Measurements from ENCODE around the gene ITPR1. TPM values are rescaled to one million over a fixed set of nuclear protein-coding genes. Genes with fewer than 3 reads are reported as not detected.

Gene ITPR1
- polyA plus RNA-seq, 1 donor from 2014 or later, result 38.3 TPM

GRCh38 chr3:4573153-4573552 is 80.0 kb downstream of the ITPR1 start:
- Mint-ChIP-seq H3K4me1 (peaks cover 43 to 63% (median 45%) of the 10 kb centered on the region in 3 donors), H3K27me3 (no peaks in the 10 kb centered on the region), H3K4me3 (no peak overlapping the region), H3K36me3 (no peaks in the 10 kb centered on the region), H3K27ac (no peak overlapping the region), H3K9me3 (no peaks in the 10 kb centered on the region)

DNA sequence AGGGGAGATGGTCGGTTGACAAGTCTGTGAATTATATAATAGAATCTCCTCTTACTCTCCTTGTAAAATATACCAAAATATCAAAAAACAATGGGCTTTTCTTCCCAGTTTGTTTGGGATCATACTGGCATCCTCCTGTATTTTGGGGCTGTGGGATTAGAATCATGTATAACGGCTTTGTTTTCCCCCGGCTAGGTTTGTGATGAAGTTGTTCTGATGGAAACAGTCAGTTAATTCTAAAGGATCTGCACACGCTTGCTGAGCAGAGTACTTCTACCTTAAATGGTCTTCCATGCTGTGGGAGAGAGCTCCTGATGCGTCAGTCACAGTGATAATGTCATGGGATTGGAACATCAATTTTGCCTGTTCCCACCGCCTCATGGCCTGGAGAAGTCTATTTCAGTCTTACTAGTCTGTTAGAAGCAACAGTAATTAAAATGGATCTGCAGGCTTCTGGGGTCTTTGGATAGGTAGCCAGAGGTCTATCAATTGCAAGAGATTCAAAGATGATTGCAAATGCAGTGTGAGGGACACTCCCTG is 81.3 kb downstream of the ITPR1 start:
- H3K4me3 Mint-ChIP-seq, result no peak overlapping the region
- H3K27ac Mint-ChIP-seq, result no peak overlapping the region
- no peaks in the 10 kb centered on the region for H3K27me3 Mint-ChIP-seq
- H3K36me3 Mint-ChIP-seq, result no peaks in the 10 kb centered on the region
- peaks cover 33 to 60% (median 43%) of the 10 kb centered on the region in 3 donors for H3K4me1 Mint-ChIP-seq
- H3K9me3 Mint-ChIP-seq, result no peaks in the 10 kb centered on the region

GRCh38 chr3:4575381-4575780 is 82.2 kb downstream of the ITPR1 start:
- peak overlapping the region in 1 of 4 donors; percentile 47 for H3K4me3 Mint-ChIP-seq
- no peaks in the 10 kb centered on the region for H3K27me3 Mint-ChIP-seq
- no peaks in the 10 kb centered on the region for H3K36me3 Mint-ChIP-seq
- peak overlapping the region in 1 of 3 donors; percentile 5 for H3K27ac Mint-ChIP-seq
- peaks cover 30 to 65% (median 41%) of the 10 kb centered on the region in 3 donors for H3K4me1 Mint-ChIP-seq
- H3K9me3 Mint-ChIP-seq, result no peaks in the 10 kb centered on the region

- Mint-ChIP-seq H3K36me3 (no peaks in the 10 kb centered on the region), H3K4me3 (no peak overlapping the region), H3K9me3 (no peaks in the 10 kb centered on the region), H3K27me3 (no peaks in the 10 kb centered on the region), H3K27ac (no peak overlapping the region), H3K4me1 (peaks cover 30 to 73% (median 56%) of the 10 kb centered on the region in 3 donors)
Measured at GRCh38 chr3:4577721-4578120, 84.6 kb downstream of the ITPR1 start.

GRCh38 chr3:4580346-4581123 is 87.4 kb downstream of the ITPR1 start:
- Mint-ChIP-seq H3K27me3 (no peaks in the 10 kb centered on the region), H3K9me3 (no peaks in the 10 kb centered on the region), H3K27ac (peak overlapping the region in 1 of 3 donors; percentile 34), H3K4me1 (peaks cover 40 to 71% (median 59%) of the 10 kb centered on the region in 3 donors), H3K36me3 (no peaks in the 10 kb centered on the region), H3K4me3 (peak overlapping the region in 1 of 4 donors; percentile 19)

- Mint-ChIP-seq H3K4me1 (peaks cover 37 to 71% (median 56%) of the 10 kb centered on the region in 3 donors), H3K4me3 (peak overlapping the region in 2 of 4 donors; percentile 19 to 34), H3K36me3 (no peaks in the 10 kb centered on the region), H3K9me3 (no peaks in the 10 kb centered on the region), H3K27ac (peak overlapping the region in 1 of 3 donors; percentile 34), H3K27me3 (no peaks in the 10 kb centered on the region)
Measured at GRCh38 chr3:4581124-4581424, 87.9 kb downstream of the ITPR1 start.

GRCh38 chr3:4581498-4581897 is 88.3 kb downstream of the ITPR1 start:
- no peaks in the 10 kb centered on the region for H3K9me3 Mint-ChIP-seq
- H3K4me3 Mint-ChIP-seq, result no peak overlapping the region
- H3K27me3 Mint-ChIP-seq, result no peaks in the 10 kb centered on the region
- H3K4me1 Mint-ChIP-seq, result peaks cover 34 to 71% (median 51%) of the 10 kb centered on the region in 3 donors
- peak overlapping the region in 1 of 3 donors; percentile 67 for H3K27ac Mint-ChIP-seq
- no peaks in the 10 kb centered on the region for H3K36me3 Mint-ChIP-seq

DNA sequence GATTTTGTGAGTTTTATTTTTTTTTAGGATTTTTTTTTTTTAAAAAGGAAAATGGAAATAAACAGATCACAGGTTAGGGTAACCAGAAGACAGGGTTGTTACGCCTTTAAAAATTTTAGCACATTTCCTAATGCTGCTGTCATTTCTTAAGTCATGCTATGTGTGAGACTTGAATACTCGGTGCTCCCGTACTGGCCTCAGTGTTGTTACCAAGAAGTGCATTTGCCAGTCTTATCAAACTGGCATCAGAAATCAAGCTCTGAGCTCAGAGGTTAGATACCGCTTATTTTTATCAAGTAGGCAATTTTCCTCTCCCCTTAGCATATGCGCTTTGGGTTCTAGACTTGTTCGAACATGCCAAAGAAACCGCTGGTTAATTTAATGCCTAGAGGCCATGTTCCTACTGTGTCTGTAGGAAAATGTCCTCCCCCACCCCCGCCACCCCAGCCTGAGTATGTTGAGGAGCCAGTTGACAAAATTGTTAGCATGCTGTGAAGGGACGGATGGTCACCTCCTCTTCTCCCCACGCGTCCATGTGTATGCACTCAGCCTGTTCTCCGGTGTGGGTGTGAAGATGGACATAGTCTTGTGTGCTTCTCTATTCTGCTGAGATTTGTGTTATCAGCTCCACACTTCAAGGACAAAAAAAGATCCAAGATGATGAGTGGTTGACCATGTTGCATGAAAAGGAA is 88.9 kb downstream of the ITPR1 start:
- H3K4me1 Mint-ChIP-seq, result peaks cover 38 to 74% (median 51%) of the 10 kb centered on the region in 3 donors
- H3K27me3 Mint-ChIP-seq, result no peaks in the 10 kb centered on the region
- H3K36me3 Mint-ChIP-seq, result no peaks in the 10 kb centered on the region
- H3K4me3 Mint-ChIP-seq, result peak overlapping the region in 1 of 4 donors; percentile 7
- H3K27ac Mint-ChIP-seq, result peak overlapping the region in 1 of 3 donors; percentile 83
- no peaks in the 10 kb centered on the region for H3K9me3 Mint-ChIP-seq

DNA sequence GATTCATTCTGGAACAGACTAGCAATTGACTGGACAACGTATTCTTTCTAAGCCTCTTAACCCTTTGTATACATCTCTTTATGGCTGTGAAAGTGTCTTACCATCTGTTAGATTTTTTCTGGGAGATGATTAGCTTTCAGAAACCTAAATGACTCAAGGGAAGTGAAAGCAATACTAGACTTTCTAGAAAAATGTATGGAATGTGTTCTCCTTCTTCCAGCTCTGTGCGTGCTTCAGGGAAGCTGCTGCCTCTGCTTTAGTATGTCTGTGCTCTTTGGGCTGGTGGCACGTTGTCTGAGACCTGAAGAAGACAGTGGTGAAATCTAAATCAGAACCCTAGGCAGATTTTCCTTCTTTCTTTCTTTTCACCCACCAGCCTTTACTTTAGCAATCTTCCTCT is 89.5 kb downstream of the ITPR1 start:
- H3K27me3 Mint-ChIP-seq, result no peaks in the 10 kb centered on the region
- no peaks in the 10 kb centered on the region for H3K9me3 Mint-ChIP-seq
- peak overlapping the region in 1 of 4 donors; percentile 33 for H3K4me3 Mint-ChIP-seq
- no peaks in the 10 kb centered on the region for H3K36me3 Mint-ChIP-seq
- peak overlapping the region in 2 of 3 donors; percentile 18 to 83 for H3K27ac Mint-ChIP-seq
- H3K4me1 Mint-ChIP-seq, result peaks cover 42 to 73% (median 55%) of the 10 kb centered on the region in 3 donors

DNA sequence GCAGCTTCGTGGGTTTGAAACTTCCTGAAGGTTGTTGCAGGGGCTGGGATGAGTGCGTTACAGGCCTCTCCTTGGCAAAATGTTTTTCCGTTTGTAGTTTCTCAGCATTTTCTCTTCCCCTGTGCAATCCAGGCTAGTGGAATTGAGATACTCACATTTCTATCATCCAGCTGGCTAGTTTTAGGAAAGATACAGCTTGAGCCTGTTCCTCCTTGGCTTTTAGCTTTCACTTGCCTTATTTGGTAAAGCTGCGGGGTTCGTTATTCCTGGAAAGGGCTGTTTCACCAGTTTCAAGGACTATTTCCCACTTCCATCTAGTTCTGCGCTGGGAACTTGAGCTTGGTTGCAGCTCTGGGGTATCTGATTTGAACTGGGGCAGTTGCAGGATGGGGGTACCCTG is 90.3 kb downstream of the ITPR1 start:
- Mint-ChIP-seq H3K27me3 (no peaks in the 10 kb centered on the region), H3K36me3 (no peaks in the 10 kb centered on the region), H3K27ac (peak overlapping the region in 1 of 3 donors; percentile 75), H3K4me1 (peaks cover 49 to 74% (median 57%) of the 10 kb centered on the region in 3 donors), H3K9me3 (no peaks in the 10 kb centered on the region), H3K4me3 (no peak overlapping the region)

DNA sequence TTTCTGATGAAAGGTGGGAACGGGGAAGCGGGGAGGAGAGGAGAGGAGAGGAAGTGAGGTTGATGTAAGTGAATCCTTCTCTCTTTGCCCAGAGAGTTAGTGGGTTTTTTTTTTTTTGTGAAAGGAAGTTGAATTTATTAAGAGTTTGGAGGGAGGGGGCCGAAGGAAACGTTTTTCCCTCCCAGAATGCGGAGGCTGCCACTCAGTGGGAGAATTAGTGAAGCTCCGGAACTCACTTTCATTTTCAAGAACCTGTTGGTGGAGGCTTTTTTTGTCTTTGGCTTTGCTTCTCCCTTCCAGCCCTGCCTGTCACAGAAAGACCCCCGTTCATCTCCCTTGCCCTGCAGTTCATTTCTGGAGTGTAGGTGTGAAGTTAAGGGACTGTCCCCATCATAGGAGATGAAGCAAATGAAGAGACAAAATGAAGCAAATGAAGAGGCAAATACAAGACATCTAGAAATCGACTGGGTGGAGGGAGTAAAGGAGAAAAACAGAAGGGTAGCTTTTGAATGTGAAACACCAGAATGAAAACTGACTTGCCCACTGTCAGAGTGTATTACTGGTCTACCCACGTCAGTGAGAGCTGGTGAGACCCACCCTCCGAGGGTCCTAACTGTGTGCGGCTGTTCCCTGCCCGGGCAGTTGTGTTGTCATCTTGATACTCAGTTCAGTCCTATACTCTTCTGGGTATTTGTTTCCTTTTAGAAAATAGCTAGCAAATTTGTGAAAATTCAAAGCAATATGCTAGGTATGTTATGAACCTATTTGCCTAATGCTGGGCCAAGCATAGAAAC is 91.5 kb downstream of the ITPR1 start:
- Mint-ChIP-seq H3K27ac (peak overlapping the region; percentile 4 to 76 (median 59)), H3K9me3 (no peaks in the 10 kb centered on the region), H3K36me3 (no peaks in the 10 kb centered on the region), H3K4me1 (peaks cover 58 to 79% (median 67%) of the 10 kb centered on the region in 3 donors), H3K4me3 (peak overlapping the region; percentile 0 to 86 (median 76)), H3K27me3 (no peaks in the 10 kb centered on the region)

DNA sequence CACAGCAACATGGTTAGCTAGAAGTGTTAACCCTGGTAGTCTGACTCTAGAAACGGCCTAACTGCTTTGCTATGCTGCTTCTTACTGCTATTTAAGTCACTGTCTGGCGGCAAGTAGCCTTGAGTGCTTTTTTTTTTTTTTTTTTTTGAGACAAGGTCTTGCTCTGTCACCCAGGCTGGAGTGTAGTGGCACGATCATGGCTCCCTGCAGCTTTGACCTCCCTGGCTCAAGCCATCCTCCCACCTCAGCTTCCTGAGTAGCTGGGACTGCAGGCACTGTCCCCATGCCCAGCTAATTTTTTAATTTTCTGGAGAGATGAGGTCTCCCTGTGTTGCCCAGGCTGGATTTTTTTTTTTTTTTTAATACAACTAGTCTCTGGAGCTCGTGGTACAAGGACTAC is 93.2 kb downstream of the ITPR1 start:
- H3K27me3 Mint-ChIP-seq, result no peaks in the 10 kb centered on the region
- peak overlapping the region in 1 of 4 donors; percentile 29 for H3K4me3 Mint-ChIP-seq

DNA sequence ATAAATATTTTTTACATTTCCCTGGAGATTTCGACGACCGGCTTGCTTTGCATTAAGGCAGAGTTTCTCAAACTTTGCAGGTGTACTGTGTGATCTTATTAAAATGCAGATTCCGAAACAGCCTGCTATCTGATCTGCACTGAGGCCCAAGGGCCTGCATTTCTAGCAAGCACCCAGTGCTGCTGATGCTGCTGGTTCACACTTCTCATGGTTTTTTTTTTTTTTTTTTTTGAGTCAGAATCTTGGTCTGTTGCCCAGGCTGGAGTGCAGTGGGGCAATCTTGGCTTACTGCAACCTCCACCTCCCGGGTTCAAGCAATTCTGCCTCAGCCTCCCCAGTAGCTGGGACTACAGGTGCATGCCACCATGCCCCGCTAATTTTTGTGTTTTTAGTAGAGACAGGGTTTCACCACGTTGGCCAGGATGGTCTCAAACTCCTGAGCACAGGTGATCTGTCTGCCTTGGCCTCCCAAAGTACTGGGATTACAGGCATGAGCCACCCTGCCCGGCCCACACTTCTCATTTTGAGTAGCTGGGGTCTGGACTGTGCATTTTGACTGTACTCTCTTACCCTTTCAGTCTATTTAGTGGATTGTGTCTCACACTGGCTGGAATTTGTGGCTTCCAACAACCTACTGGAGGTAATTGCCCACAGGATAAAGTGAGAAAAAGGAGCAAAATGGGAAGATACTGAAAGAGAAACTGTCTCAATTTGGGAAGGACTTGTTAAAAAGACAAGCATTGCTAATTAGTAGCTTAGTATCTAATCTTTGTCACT is 94.1 kb downstream of the ITPR1 start:
- Mint-ChIP-seq H3K36me3 (peaks cover 3% of the 10 kb centered on the region), H3K27me3 (no peaks in the 10 kb centered on the region), H3K4me3 (peak overlapping the region in 2 of 4 donors; percentile 14 to 56), H3K27ac (no peak overlapping the region), H3K4me1 (peaks cover 60 to 72% (median 71%) of the 10 kb centered on the region in 3 donors), H3K9me3 (peaks cover 0 to 5% (median 3%) of the 10 kb centered on the region in 3 donors)

More for the DNA sequence above, 93.2 kb downstream of the ITPR1 start:
- peaks cover 59 to 74% (median 69%) of the 10 kb centered on the region in 3 donors for H3K4me1 Mint-ChIP-seq
- H3K36me3 Mint-ChIP-seq, result peaks cover 3% of the 10 kb centered on the region
- no peak overlapping the region for H3K27ac Mint-ChIP-seq
- H3K9me3 Mint-ChIP-seq, result peaks cover 0 to 5% (median 3%) of the 10 kb centered on the region in 3 donors

DNA sequence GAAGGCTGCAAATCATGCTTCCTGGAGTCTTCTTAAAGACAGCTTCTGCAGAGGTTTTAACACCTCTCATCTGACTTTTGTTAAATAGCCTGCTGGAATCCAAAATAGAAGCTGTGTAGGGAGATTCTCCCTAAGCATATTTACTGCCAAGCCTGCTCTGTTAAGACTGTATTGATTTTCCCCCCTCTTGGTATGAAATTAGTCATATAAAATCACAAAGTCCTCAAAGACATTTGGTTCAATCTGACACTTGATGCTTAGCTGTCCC is 94.6 kb downstream of the ITPR1 start:
- Mint-ChIP-seq H3K9me3 (peaks cover 0 to 5% (median 3%) of the 10 kb centered on the region in 3 donors), H3K27me3 (no peaks in the 10 kb centered on the region), H3K36me3 (peaks cover 3% of the 10 kb centered on the region), H3K27ac (no peak overlapping the region), H3K4me1 (peaks cover 55 to 67% (median 65%) of the 10 kb centered on the region in 3 donors), H3K4me3 (peak overlapping the region in 1 of 4 donors; percentile 14)
